GM12878 (cell line): ENCODE results near the gene AP4S1. TPM values are rescaled to one million over a fixed set of nuclear protein-coding genes. Genes with fewer than 3 reads are reported as not detected.
A peak's percentile ranks its signal among the peaks of the same experiment; 100 is the strongest.

Experiments used
- ATAC-seq: fragments of 200-7000 bp; cut with Tn5 transposase; 3 replicates; pipeline ENCODE4 v1.9.1; 2020; ENCODE audit warnings: mild to moderate bottlenecking, moderate library complexity
- BruUV-seq: library from RNA; stranded (reverse); fragments of 400-500 nt; replicated peaks from 2 replicates; lab custom pipeline; 2021; lab: Mats Ljungman, UMichigan
- CTCF ChIA-PET: fragments of 300-600 bp; sonication (Branson Sonifier 250); formaldehyde crosslinking; extraction: SDS; loops from one replicate; lab custom pipeline; 2021; ENCODE audit warnings: inconsistent platforms; lab: Yijun Ruan, JAX
- POLR2A ChIA-PET: fragments of 350-600 bp; formaldehyde crosslinking; extraction: SDS; loops from one replicate; lab custom pipeline; 2021; ENCODE audit warnings: inconsistent platforms; lab: Charles Lee
- RAD21 ChIA-PET: fragments of 300-600 bp; sonication (Branson Sonifier 250); formaldehyde crosslinking; loops from one replicate; lab custom pipeline; 2023; ENCODE audit warnings: antibody characterized with exemption; ENCODE audit not compliant: unreplicated experiment; lab: Charles Lee
- SMC1A ChIA-PET: fragments of 300-600 bp; sonication (Branson Sonifier 250); formaldehyde crosslinking; loops from one replicate; lab custom pipeline; 2023; ENCODE audit not compliant: unreplicated experiment, uncharacterized antibody; lab: Charles Lee
- DNase-seq: peaks from one replicate; pipeline ENCODE4 v3.0.0-alpha.2; 2011; ENCODE audit warnings: low read depth, low spot score
- FAIRE-seq: peaks from 3 replicates; lab custom pipeline; 2011; peaks lifted over from hg19 to GRCh38; lab: Jason Lieb, UNC
- H2AFZ ChIP-seq: 2 replicates; pipeline ENCODE4 v1.6.0; 2011; ENCODE audit warnings: low read depth, low read length, control low read depth; ENCODE audit not compliant: control insufficient read depth
- H3K27ac ChIP-seq: 2 replicates; pipeline ENCODE4 v1.5.1; 2011; ENCODE audit warnings: control low read depth; ENCODE audit not compliant: control insufficient read depth, insufficient read depth
- H3K27me3 ChIP-seq, 2 experiments: replicated peaks in 1 of 2; 2 replicates each; pipeline versions ENCODE4 v1.6.0 to v1.6.1; 2011; ENCODE audit warnings: low read length in 1 of 2; ENCODE audit not compliant: control insufficient read depth in 2 of 2, insufficient read depth in 2 of 2
- H3K36me3 ChIP-seq, 2 experiments: 2 replicates each; pipeline ENCODE4 v1.5.1; 2011; ENCODE audit warnings: low read length in 1 of 2; ENCODE audit not compliant: control insufficient read depth in 2 of 2, insufficient read depth in 2 of 2
- H3K4me1 ChIP-seq: 2 replicates; pipeline ENCODE4 v1.6.1; 2011; ENCODE audit warnings: mild to moderate bottlenecking, low read length, moderate library complexity, mixed read lengths; ENCODE audit not compliant: control insufficient read depth, insufficient read depth
- H3K4me2 ChIP-seq: 2 replicates; pipeline ENCODE4 v1.6.0; 2011; ENCODE audit warnings: control low read depth; ENCODE audit not compliant: control insufficient read depth, insufficient read depth
- H3K4me3 ChIP-seq: fragments of 200-600 bp; sonication (generic); 2 replicates; pipeline ENCODE4 v1.5.1; 2016
- H3K79me2 ChIP-seq: 2 replicates; pipeline ENCODE4 v1.6.0; 2011; ENCODE audit warnings: low read length; ENCODE audit not compliant: control insufficient read depth, insufficient read depth
- H3K9ac ChIP-seq: 2 replicates; pipeline ENCODE4 v1.8.0; 2011; ENCODE audit warnings: low read length, control low read depth, mixed read lengths; ENCODE audit not compliant: control insufficient read depth, insufficient read depth
- H3K9me3 ChIP-seq: replicated peaks from 3 replicates; pipeline ENCODE4 v1.5.1; 2011; ENCODE audit warnings: mild to moderate bottlenecking, low read length; ENCODE audit not compliant: control insufficient read depth, insufficient read depth
- H4K20me1 ChIP-seq: 2 replicates; pipeline ENCODE4 v1.6.0; 2011; ENCODE audit not compliant: control insufficient read depth, insufficient read depth
- CBX5 ChIP-seq: sonication (generic); IDR thresholded peaks from 2 replicates; pipeline ENCODE4 v1.6.1; 2016; ENCODE audit warnings: low read depth, moderate library complexity, mild to moderate bottlenecking, inconsistent platforms
- IKZF1 ChIP-seq: fragments of 450-650 bp; conservative IDR thresholded peaks from 2 replicates; pipeline ENCODE4 v1.6.1; 2017; ENCODE audit warnings: antibody characterized with exemption, mild to moderate bottlenecking
- NFIC ChIP-seq: IDR thresholded peaks from 2 replicates; pipeline ENCODE4 v1.6.1; 2012; ENCODE audit warnings: low read depth, mild to moderate bottlenecking, inconsistent platforms, low read length, moderate library complexity
- POU2F2 ChIP-seq: IDR thresholded peaks from 3 replicates; pipeline ENCODE4 v1.6.1; 2011; ENCODE audit warnings: low read depth, mild to moderate bottlenecking, low read length, borderline replicate concordance
- ZNF622 ChIP-seq: fragments of 450-650 bp; IDR thresholded peaks from 2 replicates; pipeline ENCODE4 v1.6.1; 2017; ENCODE audit warnings: mild to moderate bottlenecking, inconsistent platforms
- WGBS: methylation state at CpG from one replicate; pipeline ENCODE4 v1.1.6; 2016; ENCODE audit warnings: low lambda C conversion rate; ENCODE audit not compliant: insufficient replicate concordance, insufficient coverage; ENCODE audit errors: missing lambda C conversion rate; 5-methylcytosine and 5-hydroxymethylcytosine counted together
- in situ Hi-C: fragments of 300-500 bp; cut with MboI; formaldehyde crosslinking; loops from 9 replicates; pipeline ENCODE4 v1.14.3; 2018; ENCODE audit warnings: mixed read lengths
- intact Hi-C: fragments of 100-400 bp; cut with micrococcal nuclease; formaldehyde crosslinking; loops from one replicate; pipeline ENCODE4 v1.14.2; 2022; ENCODE audit not compliant: unreplicated experiment
- polyA plus RNA-seq, 11 experiments: library from polyadenylated mRNA; depleted of rRNA in 4 of 11; unstranded in 6 of 11; stranded (reverse) in 5 of 11; fragments of >200 nt; fragmentation: Nextera tagmentation in 4 of 11; fragmentation: Illumina TruSeq in 1 of 11; extraction: Ambion mirVana in 4 of 11; extraction: Trizol in 1 of 11; gene quantifications; 1 replicate in 1 of 11; 2 replicates in 10 of 11; pipeline versions ENCODE4 v1.2.1 to v1.2.3, GENCODE V29; 2011 to 2016; ENCODE audit warnings: inconsistent platforms in 2 of 11, missing spikeins in 2 of 11, low read depth in 1 of 11
- total RNA-seq, 4 experiments: library from RNA; depleted of rRNA in 3 of 4; stranded (reverse); fragments of >200 nt in 3 of 4; fragmentation: Illumina TruSeq in 1 of 4; extraction: Trizol in 1 of 4; gene quantifications; 2 replicates each; pipeline versions ENCODE4 v1.2.1 to v1.2.3, GENCODE V29; 2013 to 2021
- TF ChIP-seq, protein P1 (sequence below): IDR thresholded peaks from 2 replicates; pipeline ENCODE4 v1.6.1; 2011; ENCODE audit warnings: borderline replicate concordance, low read depth, mild to moderate bottlenecking, moderate library complexity, mixed read lengths, low read length; ENCODE audit not compliant: insufficient read depth; ENCODE audit errors: extremely low read length
- TF ChIP-seq, protein P2 (sequence below): fragments of 450-650 bp; IDR thresholded peaks from 2 replicates; pipeline ENCODE4 v1.6.1; 2018; ENCODE audit warnings: borderline replicate concordance, mild to moderate bottlenecking; ENCODE audit not compliant: partially characterized antibody
- TF ChIP-seq, protein P3 (sequence below): IDR thresholded peaks from 2 replicates; pipeline ENCODE4 v1.6.1; 2012; ENCODE audit warnings: low read length, inconsistent platforms

The AP4S1 gene
- total and polyA plus RNA-seq, 10 of the 15 experiments (the other 5 are each of a cell fraction or from before 2014, with no cell fraction given), result 3.6 to 9.0 (median 5.7) TPM

DNA sequence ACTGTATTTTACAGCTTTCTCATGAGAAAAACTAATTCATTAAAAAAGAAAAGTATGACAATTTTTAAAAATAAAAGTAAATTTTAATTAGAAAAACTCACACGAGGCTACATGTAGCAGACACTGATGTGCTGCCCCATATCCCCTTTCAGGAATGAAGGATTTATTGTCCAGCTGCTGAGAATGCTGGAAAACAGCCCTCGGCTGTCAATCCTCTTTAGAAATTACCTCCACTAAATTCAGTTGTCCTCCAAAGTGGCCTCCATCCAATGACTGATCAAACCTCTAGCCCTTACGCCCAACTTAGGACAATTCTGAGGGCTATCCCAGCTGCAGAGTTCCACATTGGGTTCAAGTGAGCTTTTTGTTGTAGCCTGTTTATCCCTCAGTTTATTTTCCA is 29.8 kb upstream of the AP4S1 start:
- Histone ChIP-seq H3K9me3 (peaks cover 8% of the 10 kb centered on the region), H3K4me2 (no peak overlapping the region), H3K4me1 (peaks cover 9% of the 10 kb centered on the region; the same call in 1 of the 2 replicates), H3K79me2 (peaks cover 51% of the 10 kb centered on the region), H2AFZ (no peak overlapping the region), H3K4me3 (no peak overlapping the region), H4K20me1 (peaks cover 5% of the 10 kb centered on the region; the same call in 1 of the 2 replicates), H3K36me3 (0 out of 4 replicates have a peak, but pooled peaks cover 0 to 5% of the 10 kb centered on the region in 2 experiments), H3K9ac (no peak overlapping the region), H3K27ac (peak overlapping the region; percentile 7; the same call in 1 of the 2 replicates), H3K27me3 (no peaks in the 10 kb centered on the region)
- CTCF ChIA-PET, result interaction anchor here (0.6 to 2.0 kb wide), 10 partner anchors 8 to 359 kb away, joined by 3 to 20 read pairs (median 6); no protein-coding TSS in a partner anchor
- intact Hi-C loops (no loop called here), in situ Hi-C loops (no loop called here)
- no TSS peak for BruUV-seq
- POLR2A ChIA-PET, result interaction anchor here (0.9 to 2.0 kb wide), 2 partner anchors 31 to 33 kb away, joined by 4 to 12 read pairs; partner anchors contain the start of gene STRN3
- DNase-seq (no peak), FAIRE-seq (no peak), ATAC-seq (no peak)
- no peak for TF ChIP-seq NFIC
- 66% methylated on average over 3 of the region's 3 CpGs for WGBS
- RAD21 ChIA-PET, result interaction anchor here (0.7 to 2.0 kb wide), 3 partner anchors 16 to 30 kb away, joined by 3 to 18 read pairs (median 7); partner anchors contain the start of genes AP4S1 and STRN3
- SMC1A ChIA-PET, result interaction anchor here (0.6 to 1.5 kb wide), 13 partner anchors 8 to 127 kb away, joined by 3 to 8 read pairs (median 3); partner anchors contain the start of gene STRN3

DNA sequence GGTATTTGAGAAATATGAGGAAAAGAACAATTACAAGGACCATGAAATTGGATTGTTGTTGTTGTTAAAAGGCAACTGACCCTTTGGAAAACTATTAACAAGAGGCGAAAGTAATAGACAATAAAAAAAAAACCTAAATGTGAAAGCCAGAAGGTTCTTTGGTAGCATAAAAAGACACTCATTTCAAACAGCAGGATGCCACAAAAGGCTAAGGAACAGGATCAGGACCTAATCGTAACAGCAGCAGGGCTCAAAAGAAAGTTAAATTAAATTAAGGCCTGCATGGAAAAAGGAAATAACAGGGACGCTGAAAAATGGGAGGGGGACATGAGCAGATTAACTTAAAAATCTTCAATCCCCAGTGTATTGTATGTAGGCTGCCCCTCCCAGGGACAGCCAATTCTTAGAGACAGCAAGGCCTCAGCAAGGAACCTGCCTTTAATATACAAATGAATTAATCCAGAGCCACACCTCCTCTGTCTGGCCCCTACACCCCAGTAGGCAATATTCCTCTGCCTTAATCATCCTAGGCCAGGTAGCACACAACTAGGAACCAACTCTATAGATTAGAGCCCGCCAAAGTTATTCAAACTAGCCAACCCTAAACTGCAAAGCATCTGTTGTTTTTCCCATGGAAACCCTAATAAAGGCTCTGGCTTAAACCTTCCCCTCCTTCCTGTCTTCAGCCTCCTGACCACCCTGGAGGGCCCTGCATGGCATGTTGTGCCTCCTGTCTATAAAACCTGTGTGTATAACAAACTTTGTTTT is 28.4 kb upstream of the AP4S1 start:
- Histone ChIP-seq H3K27me3 (no peaks in the 10 kb centered on the region), H3K79me2 (peaks cover 50% of the 10 kb centered on the region), H2AFZ (no peak overlapping the region), H3K9me3 (peaks cover 8% of the 10 kb centered on the region), H3K4me1 (peaks cover 9% of the 10 kb centered on the region; the same call in 1 of the 2 replicates), H3K9ac (no peak overlapping the region), H3K4me3 (no peak overlapping the region), H4K20me1 (peaks cover 5% of the 10 kb centered on the region; the same call in 1 of the 2 replicates), H3K36me3 (0 out of 4 replicates have a peak, but pooled peaks cover 0 to 10% of the 10 kb centered on the region in 2 experiments), H3K27ac (no peak overlapping the region), H3K4me2 (no peak overlapping the region)
- FAIRE-seq (no peak), ATAC-seq (no peak), DNase-seq (no peak)
- CTCF ChIA-PET, result interaction anchor here (1.5 to 1.8 kb wide), 2 partner anchors 9 to 85 kb away, joined by 5 to 7 read pairs; no protein-coding TSS in a partner anchor
- SMC1A ChIA-PET, result interaction anchor here (1.4 kb wide), 1 partner anchor 13 kb away, joined by 3 read pairs; no protein-coding TSS in a partner anchor
- in situ Hi-C loops, result no loop called here
- intact Hi-C loops, result no loop called here
- no TSS peak for BruUV-seq
- TF ChIP-seq, protein P1, sequence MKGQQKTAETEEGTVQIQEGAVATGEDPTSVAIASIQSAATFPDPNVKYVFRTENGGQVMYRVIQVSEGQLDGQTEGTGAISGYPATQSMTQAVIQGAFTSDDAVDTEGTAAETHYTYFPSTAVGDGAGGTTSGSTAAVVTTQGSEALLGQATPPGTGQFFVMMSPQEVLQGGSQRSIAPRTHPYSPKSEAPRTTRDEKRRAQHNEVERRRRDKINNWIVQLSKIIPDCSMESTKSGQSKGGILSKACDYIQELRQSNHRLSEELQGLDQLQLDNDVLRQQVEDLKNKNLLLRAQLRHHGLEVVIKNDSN, result no peak
- TF ChIP-seq CBX5 (no peak), IKZF1 (no peak), ZNF622 (no peak), POU2F2 (no peak)
- TF ChIP-seq, protein P2, sequence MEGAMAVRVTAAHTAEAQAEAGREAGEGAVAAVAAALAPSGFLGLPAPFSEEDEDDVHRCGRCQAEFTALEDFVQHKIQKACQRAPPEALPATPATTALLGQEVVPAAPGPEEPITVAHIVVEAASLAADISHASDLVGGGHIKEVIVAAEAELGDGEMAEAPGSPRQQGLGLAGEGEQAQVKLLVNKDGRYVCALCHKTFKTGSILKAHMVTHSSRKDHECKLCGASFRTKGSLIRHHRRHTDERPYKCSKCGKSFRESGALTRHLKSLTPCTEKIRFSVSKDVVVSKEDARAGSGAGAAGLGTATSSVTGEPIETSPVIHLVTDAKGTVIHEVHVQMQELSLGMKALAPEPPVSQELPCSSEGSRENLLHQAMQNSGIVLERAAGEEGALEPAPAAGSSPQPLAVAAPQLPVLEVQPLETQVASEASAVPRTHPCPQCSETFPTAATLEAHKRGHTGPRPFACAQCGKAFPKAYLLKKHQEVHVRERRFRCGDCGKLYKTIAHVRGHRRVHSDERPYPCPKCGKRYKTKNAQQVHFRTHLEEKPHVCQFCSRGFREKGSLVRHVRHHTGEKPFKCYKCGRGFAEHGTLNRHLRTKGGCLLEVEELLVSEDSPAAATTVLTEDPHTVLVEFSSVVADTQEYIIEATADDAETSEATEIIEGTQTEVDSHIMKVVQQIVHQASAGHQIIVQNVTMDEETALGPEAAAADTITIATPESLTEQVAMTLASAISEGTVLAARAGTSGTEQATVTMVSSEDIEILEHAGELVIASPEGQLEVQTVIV, result no peak
- TF ChIP-seq, protein P3, sequence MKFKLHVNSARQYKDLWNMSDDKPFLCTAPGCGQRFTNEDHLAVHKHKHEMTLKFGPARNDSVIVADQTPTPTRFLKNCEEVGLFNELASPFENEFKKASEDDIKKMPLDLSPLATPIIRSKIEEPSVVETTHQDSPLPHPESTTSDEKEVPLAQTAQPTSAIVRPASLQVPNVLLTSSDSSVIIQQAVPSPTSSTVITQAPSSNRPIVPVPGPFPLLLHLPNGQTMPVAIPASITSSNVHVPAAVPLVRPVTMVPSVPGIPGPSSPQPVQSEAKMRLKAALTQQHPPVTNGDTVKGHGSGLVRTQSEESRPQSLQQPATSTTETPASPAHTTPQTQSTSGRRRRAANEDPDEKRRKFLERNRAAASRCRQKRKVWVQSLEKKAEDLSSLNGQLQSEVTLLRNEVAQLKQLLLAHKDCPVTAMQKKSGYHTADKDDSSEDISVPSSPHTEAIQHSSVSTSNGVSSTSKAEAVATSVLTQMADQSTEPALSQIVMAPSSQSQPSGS, result no peak
- 97% methylated on average over 4 of the region's 4 CpGs for WGBS
- POLR2A ChIA-PET, result interaction anchor here (2.0 kb wide), 1 partner anchor 30 kb away, joined by 12 read pairs; the partner anchor contains the start of gene STRN3
- RAD21 ChIA-PET, result no interaction called here
